SK-N-SH (cell line): ENCODE data around the gene SEZ6L.

Experiments
- EP300 ChIP-seq, 2 experiments: IDR thresholded peaks; 2 replicates each; pipeline versions ENCODE4 v1.4.0 to v1.6.1; 2012; ENCODE audit warnings: borderline replicate concordance in 1 of 2, low read depth in 1 of 2, low read length in 1 of 2
- EZH2phosphoT487 ChIP-seq: fragments of 200-600 bp; sonication (generic); IDR thresholded peaks from 2 replicates; pipeline ENCODE4 v1.6.1; 2017; ENCODE audit warnings: low read depth, mixed run types, mild to moderate bottlenecking, antibody characterized with exemption, moderate library complexity, borderline replicate concordance
- FOXJ3 ChIP-seq: sonication (generic); formaldehyde crosslinking; IDR thresholded peaks from 2 replicates; pipeline ENCODE4 v1.5.1; 2020; ENCODE audit warnings: mild to moderate bottlenecking, missing genetic modification reagents
- GABPA ChIP-seq: IDR thresholded peaks from 2 replicates; pipeline ENCODE4 v1.4.0; 2012; ENCODE audit warnings: low read depth, mild to moderate bottlenecking
- JUND ChIP-seq: IDR thresholded peaks from 2 replicates; pipeline ENCODE4 v1.4.0; 2012
- MAX ChIP-seq: IDR thresholded peaks from 2 replicates; pipeline ENCODE4 v1.4.0; 2012; ENCODE audit warnings: low read depth
- MXI1 ChIP-seq: IDR thresholded peaks from 2 replicates; pipeline ENCODE4 v1.6.1; 2012; ENCODE audit warnings: mild to moderate bottlenecking, low read depth, low read length, improper control_type of control experiment
- POLR2AphosphoS5 ChIP-seq: IDR thresholded peaks from 2 replicates; pipeline ENCODE4 v1.6.1; 2012; ENCODE audit warnings: low read depth, low read length
- RCOR1 ChIP-seq: fragments of 150-350 bp; IDR thresholded peaks from 2 replicates; pipeline ENCODE4 v1.6.1; 2017; ENCODE audit warnings: antibody characterized with exemption, low read length
- SMC3 ChIP-seq: IDR thresholded peaks from 2 replicates; pipeline ENCODE4 v1.6.1; 2012; ENCODE audit warnings: low read depth, low read length, improper control_type of control experiment
- TCF12 ChIP-seq: IDR thresholded peaks from 2 replicates; pipeline ENCODE4 v1.4.0; 2012
- TF ChIP-seq, protein P1 (sequence below): fragments of 200-600 bp; sonication (generic); IDR thresholded peaks from 2 replicates; pipeline ENCODE4 v1.6.1; 2017; ENCODE audit warnings: antibody characterized with exemption, mild to moderate bottlenecking, moderate library complexity
- TF ChIP-seq, protein P2 (sequence below): IDR thresholded peaks from 2 replicates; pipeline ENCODE4 v1.6.1; 2012; ENCODE audit warnings: mild to moderate bottlenecking, low read depth, low read length, moderate library complexity
- TF ChIP-seq, protein P3 (sequence below): fragments of 150-350 bp; IDR thresholded peaks from 2 replicates; pipeline ENCODE4 v1.6.1; 2017; ENCODE audit warnings: antibody characterized with exemption, low read length, low read depth, borderline replicate concordance

- TF ChIP-seq, protein P1, sequence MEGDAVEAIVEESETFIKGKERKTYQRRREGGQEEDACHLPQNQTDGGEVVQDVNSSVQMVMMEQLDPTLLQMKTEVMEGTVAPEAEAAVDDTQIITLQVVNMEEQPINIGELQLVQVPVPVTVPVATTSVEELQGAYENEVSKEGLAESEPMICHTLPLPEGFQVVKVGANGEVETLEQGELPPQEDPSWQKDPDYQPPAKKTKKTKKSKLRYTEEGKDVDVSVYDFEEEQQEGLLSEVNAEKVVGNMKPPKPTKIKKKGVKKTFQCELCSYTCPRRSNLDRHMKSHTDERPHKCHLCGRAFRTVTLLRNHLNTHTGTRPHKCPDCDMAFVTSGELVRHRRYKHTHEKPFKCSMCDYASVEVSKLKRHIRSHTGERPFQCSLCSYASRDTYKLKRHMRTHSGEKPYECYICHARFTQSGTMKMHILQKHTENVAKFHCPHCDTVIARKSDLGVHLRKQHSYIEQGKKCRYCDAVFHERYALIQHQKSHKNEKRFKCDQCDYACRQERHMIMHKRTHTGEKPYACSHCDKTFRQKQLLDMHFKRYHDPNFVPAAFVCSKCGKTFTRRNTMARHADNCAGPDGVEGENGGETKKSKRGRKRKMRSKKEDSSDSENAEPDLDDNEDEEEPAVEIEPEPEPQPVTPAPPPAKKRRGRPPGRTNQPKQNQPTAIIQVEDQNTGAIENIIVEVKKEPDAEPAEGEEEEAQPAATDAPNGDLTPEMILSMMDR = no peak
- TF ChIP-seq EP300 (IDR thresholded peaks at IDR 0.05; ENCODE audit: borderline replicate concordance in 1 of 2, low read depth in 1 of 2, low read length in 1 of 2) (no peak), POLR2AphosphoS5 (no peak), SMC3 (no peak), TCF12 (no peak), GABPA (no peak), RCOR1 (no peak), EZH2phosphoT487 (no peak), FOXJ3 (CRISPR knock-in tag) (no peak), MAX (no peak), MXI1 (no peak), JUND (no peak)
- TF ChIP-seq, protein P2, sequence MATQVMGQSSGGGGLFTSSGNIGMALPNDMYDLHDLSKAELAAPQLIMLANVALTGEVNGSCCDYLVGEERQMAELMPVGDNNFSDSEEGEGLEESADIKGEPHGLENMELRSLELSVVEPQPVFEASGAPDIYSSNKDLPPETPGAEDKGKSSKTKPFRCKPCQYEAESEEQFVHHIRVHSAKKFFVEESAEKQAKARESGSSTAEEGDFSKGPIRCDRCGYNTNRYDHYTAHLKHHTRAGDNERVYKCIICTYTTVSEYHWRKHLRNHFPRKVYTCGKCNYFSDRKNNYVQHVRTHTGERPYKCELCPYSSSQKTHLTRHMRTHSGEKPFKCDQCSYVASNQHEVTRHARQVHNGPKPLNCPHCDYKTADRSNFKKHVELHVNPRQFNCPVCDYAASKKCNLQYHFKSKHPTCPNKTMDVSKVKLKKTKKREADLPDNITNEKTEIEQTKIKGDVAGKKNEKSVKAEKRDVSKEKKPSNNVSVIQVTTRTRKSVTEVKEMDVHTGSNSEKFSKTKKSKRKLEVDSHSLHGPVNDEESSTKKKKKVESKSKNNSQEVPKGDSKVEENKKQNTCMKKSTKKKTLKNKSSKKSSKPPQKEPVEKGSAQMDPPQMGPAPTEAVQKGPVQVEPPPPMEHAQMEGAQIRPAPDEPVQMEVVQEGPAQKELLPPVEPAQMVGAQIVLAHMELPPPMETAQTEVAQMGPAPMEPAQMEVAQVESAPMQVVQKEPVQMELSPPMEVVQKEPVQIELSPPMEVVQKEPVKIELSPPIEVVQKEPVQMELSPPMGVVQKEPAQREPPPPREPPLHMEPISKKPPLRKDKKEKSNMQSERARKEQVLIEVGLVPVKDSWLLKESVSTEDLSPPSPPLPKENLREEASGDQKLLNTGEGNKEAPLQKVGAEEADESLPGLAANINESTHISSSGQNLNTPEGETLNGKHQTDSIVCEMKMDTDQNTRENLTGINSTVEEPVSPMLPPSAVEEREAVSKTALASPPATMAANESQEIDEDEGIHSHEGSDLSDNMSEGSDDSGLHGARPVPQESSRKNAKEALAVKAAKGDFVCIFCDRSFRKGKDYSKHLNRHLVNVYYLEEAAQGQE = no peak
- TF ChIP-seq, protein P3, sequence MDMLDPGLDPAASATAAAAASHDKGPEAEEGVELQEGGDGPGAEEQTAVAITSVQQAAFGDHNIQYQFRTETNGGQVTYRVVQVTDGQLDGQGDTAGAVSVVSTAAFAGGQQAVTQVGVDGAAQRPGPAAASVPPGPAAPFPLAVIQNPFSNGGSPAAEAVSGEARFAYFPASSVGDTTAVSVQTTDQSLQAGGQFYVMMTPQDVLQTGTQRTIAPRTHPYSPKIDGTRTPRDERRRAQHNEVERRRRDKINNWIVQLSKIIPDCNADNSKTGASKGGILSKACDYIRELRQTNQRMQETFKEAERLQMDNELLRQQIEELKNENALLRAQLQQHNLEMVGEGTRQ = no peak
These were observed 245.1 kb downstream of the SEZ6L start for GRCh38 chr22:26414347-26414746.
